ENCODE results near the gene RAB44. TPM values are rescaled to one million over a fixed set of nuclear protein-coding genes. Genes with fewer than 3 reads are reported as not detected.
A peak's percentile ranks its signal among the peaks of the same experiment; 100 is the strongest.

Gene RAB44
- total RNA-seq, 1 experiment from 2014 or later: not detected

GRCh38 chr6:36700071-36700812 lies 2.6 kb downstream of the RAB44 start:
- Mint-ChIP-seq H3K9me3 (ENCODE audit: unreplicated experiment) (no peaks in the 10 kb centered on the region), H3K27me3 (ENCODE audit: insufficient read depth, unreplicated experiment) (peaks cover 13% of the 10 kb centered on the region), H3K4me3 (ENCODE audit: unreplicated experiment) (no peak overlapping the region), H3K4me1 (ENCODE audit: low read depth, unreplicated experiment) (no peaks in the 10 kb centered on the region), H3K36me3 (ENCODE audit: insufficient read depth, unreplicated experiment) (no peaks in the 10 kb centered on the region), H3K27ac (ENCODE audit: unreplicated experiment) (no peak overlapping the region)
- Histone ChIP-seq H3K4me3 (ENCODE audit: low read depth, low read length) (no peak overlapping the region), H3K36me3 (ENCODE audit: control insufficient read depth, insufficient read depth, low read length) (no peaks in the 10 kb centered on the region), H3K27me3 (replicated peaks; ENCODE audit: control insufficient read depth, insufficient read depth, low read length) (no peaks in the 10 kb centered on the region), H3K4me1 (no peaks in the 10 kb centered on the region), H3K9me3 (no peaks in the 10 kb centered on the region)
- no TSS peak for BruUV-seq (replicated peaks)
- TF ChIP-seq CTCF (IDR thresholded peaks at IDR 0.05; ENCODE audit: insufficient read depth in 1 of 2, low read depth in 1 of 2, low read length in 1 of 2, severe bottlenecking in 1 of 2, unreplicated experiment in 1 of 2): no peak
- DNase-seq: peak in 1 of 2 experiments; percentile 9
- intact Hi-C loops (cut with micrococcal nuclease; ENCODE audit: unreplicated experiment): no loop called here
- POLR2A ChIA-PET: no interaction called here
- CTCF ChIA-PET: interaction anchor here (0.5 kb wide), 1 partner anchor 72 kb away, joined by 3 read pairs; no protein-coding TSS in a partner anchor

GRCh38 chr6:36700831-36701230 lies 3.2 kb downstream of the RAB44 start:
- no TSS peak for BruUV-seq (replicated peaks)
- Histone ChIP-seq H3K27me3 (replicated peaks; ENCODE audit: control insufficient read depth, insufficient read depth, low read length) (no peaks in the 10 kb centered on the region), H3K36me3 (ENCODE audit: control insufficient read depth, insufficient read depth, low read length) (no peaks in the 10 kb centered on the region), H3K4me1 (no peaks in the 10 kb centered on the region), H3K9me3 (no peaks in the 10 kb centered on the region), H3K4me3 (ENCODE audit: low read depth, low read length) (no peak overlapping the region)
- peaks cover 13% of the 10 kb centered on the region for H3K27me3 Mint-ChIP-seq (ENCODE audit: insufficient read depth, unreplicated experiment)
- H3K27ac Mint-ChIP-seq (ENCODE audit: unreplicated experiment): no peak overlapping the region
- POLR2A ChIA-PET: no interaction called here
- no peak for TF ChIP-seq CTCF (IDR thresholded peaks at IDR 0.05; ENCODE audit: insufficient read depth in 1 of 2, low read depth in 1 of 2, low read length in 1 of 2, severe bottlenecking in 1 of 2, unreplicated experiment in 1 of 2)
- DNase-seq: no peak
- no peaks in the 10 kb centered on the region for H3K36me3 Mint-ChIP-seq (ENCODE audit: insufficient read depth, unreplicated experiment)
- intact Hi-C loops (cut with micrococcal nuclease; ENCODE audit: unreplicated experiment): loop anchor here (1.0 kb wide), 1 partner anchor 78 kb away; no protein-coding TSS in a partner anchor
- CTCF ChIA-PET: interaction anchor here (0.5 kb wide), 1 partner anchor 73 kb away, joined by 3 read pairs; no protein-coding TSS in a partner anchor
- no peak overlapping the region for H3K4me3 Mint-ChIP-seq (ENCODE audit: unreplicated experiment)
- no peaks in the 10 kb centered on the region for H3K9me3 Mint-ChIP-seq (ENCODE audit: unreplicated experiment)
- no peaks in the 10 kb centered on the region for H3K4me1 Mint-ChIP-seq (ENCODE audit: low read depth, unreplicated experiment)

GRCh38 chr6:36701401-36701991 lies 3.9 kb downstream of the RAB44 start:
- BruUV-seq (replicated peaks): no TSS peak
- no peak overlapping the region for H3K4me3 ChIP-seq (ENCODE audit: low read depth, low read length)
- no peaks in the 10 kb centered on the region for H3K36me3 Mint-ChIP-seq (ENCODE audit: insufficient read depth, unreplicated experiment)
- H3K9me3 ChIP-seq: no peaks in the 10 kb centered on the region
- peaks cover 13% of the 10 kb centered on the region for H3K27me3 Mint-ChIP-seq (ENCODE audit: insufficient read depth, unreplicated experiment)
- no peaks in the 10 kb centered on the region for H3K27me3 ChIP-seq (replicated peaks; ENCODE audit: control insufficient read depth, insufficient read depth, low read length)
- intact Hi-C loops (cut with micrococcal nuclease; ENCODE audit: unreplicated experiment): loop anchor here (1.0 kb wide), 1 partner anchor 78 kb away; no protein-coding TSS in a partner anchor
- H3K4me1 ChIP-seq: no peaks in the 10 kb centered on the region
- no peak overlapping the region for H3K4me3 Mint-ChIP-seq (ENCODE audit: unreplicated experiment)
- ChIA-PET POLR2A (no interaction called here), CTCF (no interaction called here)
- H3K4me1 Mint-ChIP-seq (ENCODE audit: low read depth, unreplicated experiment): no peaks in the 10 kb centered on the region
- H3K27ac Mint-ChIP-seq (ENCODE audit: unreplicated experiment): no peak overlapping the region
- DNase-seq: no peak
- no peaks in the 10 kb centered on the region for H3K36me3 ChIP-seq (ENCODE audit: control insufficient read depth, insufficient read depth, low read length)
- peak in 1 of 2 experiments; percentile 26 for TF ChIP-seq CTCF (IDR thresholded peaks at IDR 0.05; ENCODE audit: insufficient read depth in 1 of 2, low read depth in 1 of 2, low read length in 1 of 2, severe bottlenecking in 1 of 2, unreplicated experiment in 1 of 2)
- no peaks in the 10 kb centered on the region for H3K9me3 Mint-ChIP-seq (ENCODE audit: unreplicated experiment)
